ENCODE results near the gene TSPOAP1.

TSPOAP1 gene

DNA sequence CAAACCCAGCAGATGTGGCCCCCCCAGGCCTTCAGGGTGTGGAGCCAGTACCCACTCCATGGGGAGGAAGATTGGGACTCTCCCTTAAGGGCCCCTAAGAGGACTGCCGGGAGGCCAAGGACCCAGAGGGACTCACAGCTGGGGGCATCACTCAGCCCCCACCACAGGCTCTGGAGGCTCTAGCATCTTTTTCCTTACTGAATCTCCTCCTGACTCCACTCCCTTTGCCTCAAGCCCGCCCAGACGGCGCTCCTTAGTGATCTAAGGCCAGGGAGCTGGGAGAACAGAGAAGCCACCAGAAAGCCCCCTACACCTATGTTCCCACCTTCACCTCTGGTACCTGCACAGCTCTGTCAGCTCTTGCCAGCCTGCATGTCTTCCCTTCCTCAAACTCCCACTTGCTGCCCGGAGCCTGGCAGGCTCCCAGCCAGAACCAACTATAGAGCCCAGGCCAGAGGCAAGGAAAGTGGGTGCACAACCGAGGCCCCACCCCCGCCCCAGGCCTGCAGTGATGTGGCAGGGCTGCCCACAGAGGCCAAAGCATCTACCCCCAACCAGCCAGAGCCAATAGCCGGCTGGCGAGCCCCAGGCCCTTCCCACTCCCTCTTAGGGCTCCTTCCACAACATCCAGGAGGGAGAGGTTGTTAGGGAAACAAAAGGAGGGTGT, 25.5 kb downstream of the TSPOAP1 start:
- DNase-seq (ENCODE audit: low read depth): no peak

DNA sequence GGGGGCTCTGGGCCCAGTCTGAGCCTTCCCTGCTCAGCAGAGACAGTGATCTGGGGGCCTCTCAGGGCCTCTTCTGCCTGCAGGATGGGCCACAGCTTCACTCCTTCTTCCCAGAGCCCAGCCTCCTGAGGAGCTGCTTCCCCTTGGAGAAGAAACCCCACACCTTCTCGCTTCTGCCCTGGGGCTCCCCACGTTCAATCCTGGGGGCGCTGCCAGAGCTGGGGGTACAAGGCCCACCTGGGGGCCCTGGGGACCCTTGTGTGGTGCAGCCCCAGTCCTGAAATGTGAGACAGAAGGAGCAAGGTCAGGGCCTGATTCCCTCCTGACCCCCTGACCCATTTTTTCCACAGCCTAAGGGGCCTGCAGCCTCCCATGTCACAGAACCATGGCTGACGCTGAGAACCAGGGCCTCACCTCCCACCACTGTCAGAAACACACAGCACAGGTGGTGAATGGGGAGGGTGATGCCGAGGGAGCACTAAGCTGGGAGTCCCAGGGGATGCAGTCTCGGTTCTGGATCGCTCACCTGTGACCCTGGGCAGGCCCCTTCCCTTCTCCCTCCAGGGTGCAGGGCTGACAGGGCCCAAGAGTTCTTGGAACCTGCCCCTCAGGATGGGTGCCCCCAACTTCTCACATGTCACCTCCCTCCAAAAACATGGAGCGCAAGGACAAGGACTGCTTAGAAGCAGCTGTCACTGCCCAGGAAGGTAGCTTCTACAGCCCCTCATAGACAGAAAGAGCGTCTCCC, 26.2 kb downstream of the TSPOAP1 start:
- DNase-seq (ENCODE audit: low read depth): no peak

DNA sequence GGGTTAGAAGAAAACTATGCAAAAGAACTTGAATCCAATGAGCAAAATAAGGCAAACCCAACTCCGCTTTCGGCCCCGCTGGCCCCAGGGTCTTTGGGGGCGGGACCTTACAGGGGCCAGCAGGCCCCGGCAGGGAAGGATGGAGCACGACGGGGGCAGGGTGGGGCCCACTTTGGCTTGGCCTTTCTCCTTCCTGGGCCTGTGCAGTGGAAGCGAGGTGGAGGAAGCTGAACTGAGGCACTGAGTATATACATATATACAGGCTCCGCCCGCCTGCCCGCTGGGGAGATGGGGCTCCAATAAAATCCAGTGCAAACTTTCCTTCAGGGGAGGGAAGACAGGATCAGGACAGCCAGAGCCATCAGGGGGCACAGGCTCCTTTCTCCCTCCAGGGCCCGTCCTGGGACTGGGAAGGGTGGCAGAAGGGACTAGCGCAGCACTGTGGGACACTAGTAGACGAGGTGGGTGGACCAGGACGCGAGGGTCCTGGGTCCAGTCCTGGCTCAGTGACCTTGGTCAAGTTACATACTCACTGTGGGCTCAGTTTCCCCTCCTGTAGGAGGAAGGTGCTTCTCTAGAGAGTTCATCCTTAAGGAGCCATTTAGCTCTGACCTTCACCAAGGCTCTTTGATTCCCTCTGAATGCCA, 27.0 kb downstream of the TSPOAP1 start:
- DNase-seq (ENCODE audit: low read depth): no peak

- no peak for DNase-seq (ENCODE audit: low read depth)
These were observed 28.3 kb downstream of the TSPOAP1 start for GRCh38 chr17:58300336-58300735.

- no peak for DNase-seq (ENCODE audit: low read depth)
These were observed 34.6 kb downstream of the TSPOAP1 start for GRCh38 chr17:58294034-58294433.

- DNase-seq (ENCODE audit: low read depth): no peak
These were observed 37.3 kb downstream of the TSPOAP1 start for GRCh38 chr17:58291246-58291645.

DNA sequence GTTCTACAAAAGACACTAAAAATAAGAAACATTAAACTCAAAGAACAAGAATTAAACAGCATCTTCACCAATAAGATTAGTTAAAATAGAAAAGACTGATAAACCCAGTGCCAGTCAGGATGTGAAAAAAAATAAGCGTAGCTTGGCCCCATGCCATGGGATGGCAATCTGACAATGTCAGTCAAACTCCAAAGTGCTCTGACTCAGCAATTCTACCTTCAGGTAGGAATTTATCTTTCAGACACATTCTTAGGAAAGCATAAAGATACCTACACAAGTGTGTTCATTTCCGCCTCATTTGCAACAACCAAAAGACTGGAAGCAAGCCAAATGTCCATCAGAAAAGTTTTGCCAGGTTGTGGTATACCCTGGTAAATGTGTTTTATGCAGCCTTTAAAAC, 38.7 kb downstream of the TSPOAP1 start:
- no peak for DNase-seq (ENCODE audit: low read depth)

- DNase-seq (ENCODE audit: low read depth): no peak
These were observed 43.2 kb downstream of the TSPOAP1 start for GRCh38 chr17:58285422-58285810.

- no peak for DNase-seq (ENCODE audit: low read depth)
These were observed 43.8 kb downstream of the TSPOAP1 start for GRCh38 chr17:58284613-58285421.

DNA sequence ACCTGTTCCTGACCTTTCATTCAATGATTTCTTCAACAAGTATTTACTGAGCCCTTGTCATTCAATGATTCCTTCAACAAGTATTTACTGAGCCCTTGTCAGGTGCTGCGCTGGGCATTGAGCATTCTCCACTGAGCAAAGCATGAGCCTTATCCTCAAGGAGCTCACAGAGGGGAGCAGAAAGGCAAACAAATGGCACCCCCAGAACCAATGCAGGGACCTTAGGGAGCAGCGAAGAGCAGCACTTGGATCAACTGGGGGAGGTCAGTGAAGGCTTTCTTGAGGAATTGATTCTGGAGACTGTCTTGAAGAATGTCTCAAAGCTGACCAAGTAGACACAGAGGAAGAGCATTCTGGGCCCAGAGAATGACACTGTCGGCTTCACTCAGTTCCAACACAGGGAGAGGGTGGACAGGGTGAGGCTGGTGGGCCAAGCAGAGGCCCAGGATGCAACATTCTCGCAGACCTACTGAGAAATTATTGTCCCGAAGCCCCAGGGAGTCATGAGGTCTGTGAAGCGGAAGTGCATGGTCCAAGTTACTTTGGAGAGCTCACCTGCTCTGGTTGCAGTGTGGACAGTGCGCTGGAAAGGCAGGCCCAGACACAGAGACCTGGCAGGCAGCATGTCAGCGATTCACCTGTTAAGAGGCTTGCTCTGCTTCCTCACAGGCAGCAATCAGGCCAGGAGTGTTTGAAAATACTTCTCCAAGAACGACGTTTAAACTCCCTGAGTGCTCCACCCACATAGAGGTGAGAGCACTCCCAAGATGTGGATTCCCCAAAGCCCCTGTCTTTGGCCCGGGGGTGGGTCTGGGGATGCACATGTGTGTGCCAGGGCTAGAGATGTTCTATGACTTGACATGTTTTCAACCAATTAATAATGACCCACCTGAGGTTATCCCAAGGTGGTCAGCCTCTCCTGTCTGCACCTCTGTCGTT, 44.7 kb downstream of the TSPOAP1 start:
- no peak for DNase-seq (ENCODE audit: low read depth)

DNA sequence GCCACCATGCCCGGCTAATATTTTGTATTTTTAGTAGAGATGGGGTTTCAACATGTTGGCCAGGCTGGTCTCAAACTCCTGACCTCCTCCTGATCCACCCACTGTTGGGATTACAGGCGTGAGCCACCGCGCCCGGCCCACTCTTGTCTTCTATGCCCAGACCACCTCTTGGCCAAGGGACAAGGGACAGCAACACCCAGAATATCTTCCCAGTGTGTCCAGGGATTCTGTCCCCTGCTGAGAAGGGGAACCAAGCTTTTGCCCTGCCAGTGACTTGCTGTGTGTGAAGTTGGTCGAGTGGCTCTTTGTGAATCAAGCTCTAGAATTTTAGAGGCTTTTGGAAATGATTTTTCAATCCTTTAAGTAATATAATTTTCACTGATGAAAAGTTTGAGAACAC, 46.2 kb downstream of the TSPOAP1 start:
- no peak for DNase-seq (ENCODE audit: low read depth)

DNA sequence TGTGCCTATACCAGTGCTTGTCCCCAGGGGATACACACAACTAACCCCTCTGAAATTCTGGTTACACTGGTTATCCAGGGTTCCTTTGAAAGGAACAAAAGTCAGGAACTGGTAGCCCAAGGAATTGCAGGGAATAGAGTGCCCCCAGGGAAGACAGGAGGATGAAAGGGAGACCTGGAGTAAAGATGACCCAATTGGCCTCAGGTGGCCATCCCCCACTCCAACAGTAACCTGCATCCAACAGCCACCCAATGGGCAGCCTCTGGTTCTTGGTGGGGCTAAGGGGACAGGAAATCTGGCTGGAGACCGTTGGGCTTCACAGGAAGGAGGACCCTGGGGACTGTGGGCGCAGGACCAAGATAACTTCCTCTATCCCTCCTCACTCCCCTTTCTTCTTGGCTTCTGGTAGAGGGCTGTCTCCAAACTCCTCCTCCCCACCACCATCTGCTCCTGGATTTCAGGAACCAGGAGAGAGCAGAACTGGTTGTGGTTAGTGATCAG, 47.0 kb downstream of the TSPOAP1 start:
- DNase-seq (ENCODE audit: low read depth): no peak

- DNase-seq (ENCODE audit: low read depth): no peak
These were observed 47.9 kb downstream of the TSPOAP1 start, which contains the start of gene MPO for GRCh38 chr17:58280480-58281217. TSS of gene MPO (minus strand) at chr17:58280935. CDS start at chr17:58280758, 177 bp downstream.

DNA sequence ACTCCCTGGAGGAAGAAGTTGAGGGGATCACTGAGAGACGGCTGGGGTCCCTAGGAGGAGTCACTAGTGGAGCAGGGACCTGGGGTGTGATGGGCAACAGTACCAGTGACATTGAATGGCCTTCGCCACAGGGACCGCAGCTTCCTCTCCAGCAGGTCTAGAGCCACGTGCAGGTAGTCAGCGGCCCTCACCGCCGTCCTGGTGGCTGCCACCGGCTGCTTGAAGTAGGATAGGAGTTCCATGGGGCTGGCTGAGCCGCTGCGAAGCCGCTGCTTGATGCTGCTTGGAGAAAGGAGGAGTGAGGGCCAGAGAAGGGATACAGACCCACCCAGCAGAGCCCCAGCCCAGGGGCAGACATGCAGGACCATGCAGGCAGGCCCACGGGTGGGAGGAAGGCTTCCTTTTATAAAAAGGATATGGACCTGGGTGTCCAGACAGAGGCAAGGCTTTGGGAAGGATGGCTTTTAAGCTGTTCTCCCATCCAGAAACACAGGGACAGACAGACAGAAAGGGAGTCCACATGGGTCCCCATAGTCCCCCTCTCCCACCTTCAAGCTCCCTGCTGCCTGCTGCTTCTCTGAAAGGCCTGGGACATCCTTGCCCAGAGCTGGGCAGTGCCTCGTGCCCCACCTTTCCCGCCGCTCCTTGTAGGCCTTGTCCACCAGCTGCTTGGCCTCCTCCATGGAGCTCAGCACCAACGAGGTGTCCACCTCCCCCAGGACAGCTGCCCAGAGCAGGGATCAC, 48.7 kb downstream of the TSPOAP1 start:
- no peak for DNase-seq (ENCODE audit: low read depth)

DNA sequence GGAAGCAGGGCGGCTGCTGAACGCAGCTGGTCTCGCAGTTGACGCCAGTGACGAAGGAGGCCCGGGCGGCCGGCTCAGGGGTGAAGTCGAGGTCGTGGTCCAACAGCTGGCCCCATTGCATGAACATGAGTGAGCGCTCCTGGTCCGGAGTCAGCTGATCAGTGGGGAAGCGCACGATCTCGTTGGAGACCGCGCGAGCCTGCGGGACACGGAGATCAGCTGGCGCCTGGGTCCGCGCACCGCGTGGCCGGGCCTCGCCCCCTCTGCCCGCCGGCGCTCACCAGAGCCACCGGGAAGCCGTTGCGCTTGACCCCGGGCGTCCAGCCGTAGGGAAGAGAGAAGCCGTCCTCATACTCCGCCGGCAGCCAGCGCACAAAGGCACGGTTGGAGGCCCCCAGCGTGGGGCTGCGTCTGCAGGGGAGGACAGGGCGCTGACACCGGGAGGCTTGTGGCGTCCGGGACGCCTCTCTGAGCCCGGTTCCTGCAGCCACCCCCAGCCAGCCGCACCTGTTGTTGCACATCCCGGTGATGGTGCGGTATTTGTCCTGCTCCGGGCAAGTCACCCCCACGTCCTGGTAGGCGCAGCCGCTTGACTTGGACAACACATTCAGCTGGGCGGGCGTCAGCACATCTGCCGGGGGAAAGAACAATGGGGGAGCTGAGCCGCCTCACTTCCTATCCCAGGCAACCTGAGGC, 49.4 kb downstream of the TSPOAP1 start:
- DNase-seq (ENCODE audit: low read depth): no peak

DNA sequence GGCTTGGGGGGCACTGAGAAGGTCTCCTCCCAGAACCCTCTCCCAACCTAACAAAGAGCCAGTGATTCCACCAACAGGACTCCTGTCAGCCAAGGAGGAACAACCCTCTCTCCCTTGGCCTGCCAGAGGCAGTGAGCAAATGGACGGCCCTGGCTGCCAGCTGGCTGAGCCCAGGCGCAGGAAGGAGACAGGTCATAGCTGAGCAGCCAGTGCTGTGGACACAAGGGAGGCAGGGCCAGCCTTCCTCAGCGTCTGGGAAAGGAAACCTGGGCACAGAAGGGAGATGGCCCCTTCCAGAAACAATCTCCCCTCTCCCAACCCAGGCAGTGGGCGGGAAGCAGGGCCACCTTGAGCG, 50.0 kb downstream of the TSPOAP1 start:
- DNase-seq (ENCODE audit: low read depth): no peak

DNA sequence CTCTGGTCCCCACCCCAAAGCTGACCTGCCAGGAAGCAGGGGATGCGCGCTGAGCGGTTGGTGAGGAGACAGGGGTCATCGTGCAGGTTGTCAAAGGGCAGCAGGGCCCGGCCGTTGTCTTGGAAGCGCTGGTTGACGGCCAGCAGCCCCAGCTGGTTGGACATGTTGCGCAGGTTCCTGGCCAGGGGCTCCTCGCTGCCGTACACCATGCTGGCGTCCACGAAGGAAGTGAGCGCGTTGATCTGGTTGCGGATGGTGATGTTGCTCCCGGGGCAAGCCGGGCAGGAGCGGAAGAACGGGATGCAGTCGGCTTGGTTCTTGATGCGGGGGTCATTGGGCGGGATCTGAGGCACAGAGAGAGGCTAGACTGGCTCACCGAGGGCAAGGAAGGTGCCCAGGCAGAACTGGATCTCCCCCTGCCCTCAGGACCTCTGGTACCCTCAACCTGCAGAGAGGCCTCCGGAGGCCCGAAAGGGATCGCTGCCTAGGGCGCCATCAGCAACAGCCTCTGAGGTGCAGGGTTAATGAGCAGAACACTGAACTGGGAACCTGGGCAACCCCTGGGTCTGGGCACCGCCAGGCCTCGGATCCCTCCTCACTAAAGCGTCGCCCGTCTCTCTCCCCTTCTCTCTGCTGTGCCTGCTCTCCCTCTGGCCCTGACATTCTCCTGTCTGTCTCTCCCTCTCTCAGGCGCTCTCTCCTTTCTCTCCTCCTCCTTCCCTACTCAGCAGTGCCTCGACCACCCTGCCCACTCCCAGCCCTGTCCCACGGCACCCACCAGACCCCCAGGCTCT, 50.6 kb downstream of the TSPOAP1 start:
- no peak for DNase-seq (ENCODE audit: low read depth)

GRCh38 chr17:58277107-58277801, 51.3 kb downstream of the TSPOAP1 start:
- no peak for DNase-seq (ENCODE audit: low read depth)
